ENCODE measurements around the gene IGFBP3.

The IGFBP3 gene

DNA sequence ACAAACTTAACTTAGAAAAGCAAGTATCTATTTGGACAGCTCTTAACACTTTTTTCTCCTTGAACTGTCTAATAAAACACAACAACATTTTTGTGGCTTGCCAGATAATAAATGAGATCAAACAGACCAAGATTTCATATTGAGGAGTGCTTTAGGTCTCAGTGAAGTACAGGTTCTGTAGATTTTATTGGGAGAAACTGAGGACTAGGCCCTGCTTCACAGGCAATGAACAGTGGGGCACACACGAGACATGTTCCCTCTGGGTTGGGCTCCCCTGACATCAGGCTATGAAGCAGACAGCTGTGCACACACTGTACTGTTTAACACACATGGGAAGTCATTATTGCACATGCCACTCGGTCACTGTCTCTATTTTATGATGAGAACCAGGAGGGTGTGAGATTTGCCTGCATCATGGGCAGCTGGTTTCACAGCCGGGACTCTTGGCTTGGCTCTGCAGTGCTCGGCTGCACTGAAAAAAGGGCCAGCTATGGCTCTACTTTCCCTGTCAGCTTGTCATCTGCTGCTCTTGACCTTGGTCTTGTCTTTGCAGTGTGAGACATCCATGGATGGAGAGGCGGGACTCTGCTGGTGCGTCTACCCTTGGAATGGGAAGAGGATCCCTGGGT is 28.6 kb downstream of the IGFBP3 start:
- DNase-seq (ENCODE audit: low read depth, low spot score) = no peak

- DNase-seq (ENCODE audit: low read depth, low spot score) = no peak
Observed at GRCh38 chr7:45891462-45892402, 29.3 kb downstream of the IGFBP3 start.

DNA sequence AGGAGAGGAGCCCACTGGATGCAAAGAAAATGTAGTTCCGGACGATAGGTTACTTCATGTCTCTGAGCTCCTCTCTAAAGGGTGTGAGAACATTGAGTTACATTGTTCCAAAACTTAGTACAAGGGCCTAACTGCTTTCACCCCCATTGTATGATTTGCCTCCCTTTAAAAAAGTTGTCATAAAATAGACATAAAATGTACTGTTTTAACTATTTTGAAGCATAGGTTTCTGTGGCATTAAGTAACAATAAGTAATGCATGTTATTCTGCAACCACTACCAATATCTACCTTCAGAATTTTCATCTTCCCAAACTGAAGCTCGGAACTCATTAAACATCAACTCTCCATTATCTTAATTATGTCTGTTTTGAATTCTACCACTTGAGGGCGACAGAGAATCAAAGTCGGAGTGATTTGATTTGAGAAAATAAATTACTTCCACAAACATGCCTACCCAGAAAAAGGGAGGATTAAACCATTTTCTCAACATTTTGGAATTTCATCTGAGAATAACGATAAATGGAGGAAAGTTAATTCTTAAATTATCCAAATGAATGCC is 30.1 kb downstream of the IGFBP3 start:
- DNase-seq (ENCODE audit: low read depth, low spot score) = no peak

- DNase-seq (ENCODE audit: low read depth, low spot score) = no peak
Observed at GRCh38 chr7:45890125-45890901, 30.8 kb downstream of the IGFBP3 start.

DNA sequence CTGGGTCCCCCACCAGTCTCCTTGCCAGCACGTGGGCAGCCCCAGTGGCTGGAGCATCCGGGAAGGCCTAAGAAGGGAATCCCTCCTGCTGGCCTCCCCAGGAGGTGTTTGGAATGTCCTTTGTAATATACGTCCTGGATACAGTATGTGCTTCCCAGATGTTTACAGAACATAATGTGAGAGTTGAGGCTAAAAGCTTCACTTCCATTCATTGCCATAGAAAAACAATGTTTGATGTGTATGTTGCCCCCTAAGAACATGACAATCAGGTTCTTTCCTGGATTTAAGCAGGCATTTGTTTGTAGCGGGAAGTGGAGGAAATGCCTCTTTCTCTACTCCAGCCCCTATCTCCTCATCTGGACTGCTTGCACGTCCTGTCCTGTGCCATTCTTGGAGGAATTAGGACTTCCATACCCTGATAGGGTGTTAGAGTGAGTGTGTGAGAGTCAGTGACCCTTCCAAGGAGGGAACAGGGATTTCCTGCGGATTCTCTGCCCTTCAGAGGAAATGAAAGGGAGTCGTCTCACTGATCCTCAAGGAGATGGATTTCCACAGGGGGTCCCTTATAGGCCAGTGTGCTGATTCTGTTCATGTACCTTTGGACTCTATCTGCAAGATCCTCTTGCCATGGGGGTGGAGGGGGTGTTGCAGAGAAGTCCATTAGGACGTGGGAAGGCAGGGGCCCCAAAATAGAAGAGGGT is 31.6 kb downstream of the IGFBP3 start:
- no peak for DNase-seq (ENCODE audit: low read depth, low spot score)

DNA sequence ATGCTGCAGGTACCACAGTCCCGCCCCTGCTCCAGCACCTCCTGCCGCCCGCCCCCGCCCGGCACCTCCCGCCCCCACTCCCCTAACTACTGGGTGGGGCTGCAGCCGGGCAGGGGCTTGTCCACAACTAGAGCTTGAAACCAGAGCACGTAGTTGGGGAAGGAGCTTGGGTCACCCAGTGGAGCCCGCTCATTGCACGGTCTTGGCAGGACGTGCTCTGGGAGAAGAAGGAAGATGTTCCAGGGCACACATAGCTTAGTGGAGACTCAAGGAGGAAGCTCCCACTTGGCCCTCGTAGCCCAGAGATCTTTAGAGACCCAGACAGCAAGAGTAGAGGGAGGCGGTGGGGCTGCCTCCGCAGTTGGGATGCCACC is 32.1 kb downstream of the IGFBP3 start:
- DNase-seq (ENCODE audit: low read depth, low spot score) = no peak

DNA sequence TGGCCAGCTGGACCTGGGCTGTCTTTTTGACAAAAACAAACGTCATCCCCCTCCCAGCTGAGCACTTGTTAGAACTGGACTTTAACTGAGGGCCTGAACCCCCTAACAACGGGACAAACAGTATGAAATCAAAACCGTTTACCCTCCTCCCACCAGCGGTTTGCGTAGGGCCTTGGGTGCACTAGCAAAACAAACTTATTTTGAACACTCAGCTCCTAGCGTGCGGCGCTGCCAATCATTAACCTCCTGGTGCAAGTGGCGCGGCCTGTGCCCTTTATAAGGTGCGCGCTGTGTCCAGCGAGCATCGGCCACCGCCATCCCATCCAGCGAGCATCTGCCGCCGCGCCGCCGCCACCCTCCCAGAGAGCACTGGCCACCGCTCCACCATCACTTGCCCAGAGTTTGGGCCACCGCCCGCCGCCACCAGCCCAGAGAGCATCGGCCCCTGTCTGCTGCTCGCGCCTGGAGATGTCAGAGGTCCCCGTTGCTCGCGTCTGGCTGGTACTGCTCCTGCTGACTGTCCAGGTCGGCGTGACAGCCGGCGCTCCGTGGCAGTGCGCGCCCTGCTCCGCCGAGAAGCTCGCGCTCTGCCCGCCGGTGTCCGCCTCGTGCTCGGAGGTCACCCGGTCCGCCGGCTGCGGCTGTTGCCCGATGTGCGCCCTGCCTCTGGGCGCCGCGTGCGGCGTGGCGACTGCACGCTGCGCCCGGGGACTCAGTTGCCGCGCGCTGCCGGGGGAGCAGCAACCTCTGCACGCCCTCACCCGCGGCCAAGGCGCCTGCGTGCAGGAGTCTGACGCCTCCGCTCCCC is 32.7 kb downstream of the IGFBP3 start, which contains the start of gene IGFBP1:
IGFBP1 (plus strand) TSS at position 304 of the 808 bp plus-strand sequence; CDS start at position 469, 165 bp downstream.
- no peak for DNase-seq (ENCODE audit: low read depth, low spot score)

GRCh38 chr7:45886931-45887667 is 34.0 kb downstream of the IGFBP3 start:
- no peak for DNase-seq (ENCODE audit: low read depth, low spot score)

- no peak for DNase-seq (ENCODE audit: low read depth, low spot score)
Observed at GRCh38 chr7:45885264-45885882, 35.7 kb downstream of the IGFBP3 start.

DNA sequence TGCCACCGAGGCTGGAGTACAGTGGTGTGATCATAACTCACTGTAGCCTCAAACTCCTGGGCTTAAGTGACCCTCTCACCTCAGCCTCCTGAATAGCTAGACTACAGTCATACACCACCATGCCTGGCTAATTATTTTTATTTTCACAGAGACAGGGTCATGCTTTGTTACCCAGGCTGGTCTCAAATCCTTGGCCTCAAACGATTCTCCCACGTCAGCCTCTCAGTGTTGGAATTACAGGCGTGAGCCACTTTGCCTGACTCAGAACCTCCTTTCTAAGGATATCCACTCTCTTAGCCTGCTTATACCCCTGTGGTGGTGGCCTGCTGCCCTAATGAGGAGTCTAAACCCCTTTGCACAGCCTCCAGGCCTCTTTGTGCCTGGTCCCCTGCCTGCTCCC is 36.9 kb downstream of the IGFBP3 start:
- DNase-seq (ENCODE audit: low read depth, low spot score) = no peak

- no peak for DNase-seq (ENCODE audit: low read depth, low spot score)
Observed at GRCh38 chr7:45882465-45882810, 38.6 kb downstream of the IGFBP3 start.

DNA sequence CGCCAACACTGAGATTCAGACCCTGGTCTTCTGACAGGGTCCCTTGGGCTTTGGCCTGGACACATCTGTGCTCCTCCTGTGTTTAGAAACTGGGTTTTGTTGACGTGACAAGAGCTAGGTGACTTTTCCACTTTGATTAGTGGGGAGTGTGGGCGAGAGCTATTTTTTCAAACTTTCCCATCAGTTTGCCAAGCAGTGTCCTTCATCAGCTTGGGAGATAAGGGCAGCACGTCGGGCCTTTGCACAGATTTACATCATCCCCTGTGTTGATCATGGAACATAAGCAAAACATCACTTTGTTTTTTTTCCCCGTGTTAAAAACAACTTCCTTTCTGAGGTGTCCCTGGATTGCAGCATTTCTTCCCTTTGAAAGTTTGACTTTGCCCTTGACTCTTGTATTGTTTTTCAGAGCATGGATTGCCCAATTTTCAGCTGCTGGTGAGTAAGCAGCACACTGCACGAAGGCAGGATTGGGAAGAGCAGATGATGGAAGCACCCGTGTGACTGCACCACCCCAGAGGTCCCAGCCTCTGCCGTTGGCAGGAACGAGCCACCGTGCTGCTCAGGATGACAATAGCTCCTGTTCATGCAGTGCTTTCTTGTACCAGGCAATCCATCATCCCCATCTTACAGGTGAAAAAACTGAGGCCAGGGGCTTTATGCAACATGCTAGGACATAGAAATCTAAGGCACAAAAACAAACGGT is 39.2 kb downstream of the IGFBP3 start:
- no peak for DNase-seq (ENCODE audit: low read depth, low spot score)

- no peak for DNase-seq (ENCODE audit: low read depth, low spot score)
Observed at GRCh38 chr7:45881280-45881758, 39.8 kb downstream of the IGFBP3 start.

GRCh38 chr7:45880433-45880860 is 40.6 kb downstream of the IGFBP3 start:
- DNase-seq (ENCODE audit: low read depth, low spot score) = no peak

GRCh38 chr7:45878457-45879144 is 42.5 kb downstream of the IGFBP3 start:
- no peak for DNase-seq (ENCODE audit: low read depth, low spot score)

- DNase-seq (ENCODE audit: low read depth, low spot score) = no peak
Observed at GRCh38 chr7:45876519-45876918, 44.6 kb downstream of the IGFBP3 start.

DNA sequence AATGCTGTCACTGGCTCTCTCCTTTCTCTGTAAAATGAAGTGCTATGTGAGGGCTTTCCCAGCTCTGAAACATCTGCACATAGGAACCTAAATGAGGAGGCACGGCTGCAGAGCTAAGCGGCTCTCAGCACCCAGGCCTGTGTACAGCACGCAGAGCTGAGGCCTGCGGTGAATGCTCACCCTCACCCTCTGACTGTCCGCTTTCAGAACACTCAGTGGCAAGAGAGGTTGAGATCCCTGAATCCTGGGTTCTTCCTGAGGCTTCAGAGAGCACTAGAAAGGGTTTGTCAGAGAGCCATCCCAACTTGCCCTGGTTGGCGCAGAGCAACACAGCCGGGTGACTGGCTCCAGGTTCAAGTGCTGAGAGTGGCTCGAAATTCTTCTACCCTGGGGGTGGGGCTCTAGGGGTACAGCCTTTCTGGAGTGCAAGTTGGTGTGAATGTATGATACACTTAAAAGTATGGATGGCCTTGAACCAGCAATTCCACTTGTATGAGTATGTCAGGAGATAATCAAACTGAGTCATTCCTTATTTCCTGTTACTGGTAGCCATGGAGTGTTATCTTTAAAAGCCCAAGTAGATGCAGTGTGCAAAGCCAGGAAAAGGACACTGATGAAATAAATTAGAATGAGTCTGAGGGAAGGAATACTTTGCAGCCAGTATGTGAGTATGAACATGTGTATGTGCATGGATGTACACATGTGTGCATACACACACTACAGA is 46.5 kb downstream of the IGFBP3 start:
- DNase-seq (ENCODE audit: low read depth, low spot score) = no peak
